Ishikawa (cell line): Measurements from ENCODE around the gene CACNG8.

Source experiments
- RAD21 ChIP-seq: IDR thresholded peaks from 2 replicates; pipeline ENCODE4 v1.6.1; 2012; ENCODE audit warnings: low read depth
- TF ChIP-seq, protein P1 (sequence below): IDR thresholded peaks from 2 replicates; pipeline ENCODE4 v1.6.1; 2012; ENCODE audit warnings: low read depth, mild to moderate bottlenecking

DNA sequence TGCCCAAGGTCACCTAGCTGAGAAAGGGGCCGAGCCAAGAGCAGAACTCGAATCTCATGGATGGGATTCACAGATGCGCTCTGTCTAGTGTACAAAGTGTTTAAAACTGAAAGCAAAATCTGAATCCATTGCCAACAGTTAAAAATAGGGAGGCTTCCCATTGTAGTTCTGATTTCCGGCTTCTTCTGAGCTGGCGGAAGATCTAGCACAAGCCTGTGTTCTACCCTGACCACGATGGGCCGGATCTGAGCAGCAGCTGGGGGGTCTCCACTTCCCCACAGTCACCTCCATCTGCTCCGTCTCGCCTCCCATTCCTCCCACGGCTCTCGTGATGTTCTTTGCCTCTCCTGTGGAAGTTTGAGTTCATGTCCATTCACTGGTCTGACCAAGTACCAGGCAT lies 2.4 kb downstream of the CACNG8 start:
- TF ChIP-seq, protein P1, sequence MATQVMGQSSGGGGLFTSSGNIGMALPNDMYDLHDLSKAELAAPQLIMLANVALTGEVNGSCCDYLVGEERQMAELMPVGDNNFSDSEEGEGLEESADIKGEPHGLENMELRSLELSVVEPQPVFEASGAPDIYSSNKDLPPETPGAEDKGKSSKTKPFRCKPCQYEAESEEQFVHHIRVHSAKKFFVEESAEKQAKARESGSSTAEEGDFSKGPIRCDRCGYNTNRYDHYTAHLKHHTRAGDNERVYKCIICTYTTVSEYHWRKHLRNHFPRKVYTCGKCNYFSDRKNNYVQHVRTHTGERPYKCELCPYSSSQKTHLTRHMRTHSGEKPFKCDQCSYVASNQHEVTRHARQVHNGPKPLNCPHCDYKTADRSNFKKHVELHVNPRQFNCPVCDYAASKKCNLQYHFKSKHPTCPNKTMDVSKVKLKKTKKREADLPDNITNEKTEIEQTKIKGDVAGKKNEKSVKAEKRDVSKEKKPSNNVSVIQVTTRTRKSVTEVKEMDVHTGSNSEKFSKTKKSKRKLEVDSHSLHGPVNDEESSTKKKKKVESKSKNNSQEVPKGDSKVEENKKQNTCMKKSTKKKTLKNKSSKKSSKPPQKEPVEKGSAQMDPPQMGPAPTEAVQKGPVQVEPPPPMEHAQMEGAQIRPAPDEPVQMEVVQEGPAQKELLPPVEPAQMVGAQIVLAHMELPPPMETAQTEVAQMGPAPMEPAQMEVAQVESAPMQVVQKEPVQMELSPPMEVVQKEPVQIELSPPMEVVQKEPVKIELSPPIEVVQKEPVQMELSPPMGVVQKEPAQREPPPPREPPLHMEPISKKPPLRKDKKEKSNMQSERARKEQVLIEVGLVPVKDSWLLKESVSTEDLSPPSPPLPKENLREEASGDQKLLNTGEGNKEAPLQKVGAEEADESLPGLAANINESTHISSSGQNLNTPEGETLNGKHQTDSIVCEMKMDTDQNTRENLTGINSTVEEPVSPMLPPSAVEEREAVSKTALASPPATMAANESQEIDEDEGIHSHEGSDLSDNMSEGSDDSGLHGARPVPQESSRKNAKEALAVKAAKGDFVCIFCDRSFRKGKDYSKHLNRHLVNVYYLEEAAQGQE = no peak
- no peak for TF ChIP-seq RAD21
